T-helper 22 cell (primary cell): ENCODE results near the gene GAD1.

Source experiments
- DNase-seq: peaks from one replicate; pipeline ENCODE4 v3.0.0-alpha.2; 2020; ENCODE audit warnings: low read depth

Gene GAD1

DNA sequence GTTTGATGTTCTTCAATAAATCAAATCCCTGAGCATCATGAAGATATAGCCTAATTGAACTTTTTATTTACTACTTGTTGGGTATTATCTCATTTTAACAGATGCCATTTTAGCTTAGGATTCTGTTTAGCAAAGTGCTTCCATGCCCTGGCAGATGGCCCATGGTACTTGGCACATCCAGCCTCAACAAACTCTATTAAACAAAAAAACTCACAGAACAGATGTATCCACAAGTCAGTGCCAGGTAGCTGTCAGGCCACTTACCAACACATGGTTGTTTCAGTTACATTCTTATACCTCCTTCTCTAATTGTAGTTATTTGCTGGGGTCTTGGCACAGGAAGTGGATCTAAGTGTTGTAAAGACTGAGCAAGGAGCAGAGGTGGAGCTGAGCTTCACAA, 29.6 kb downstream of the GAD1 start:
- no peak for DNase-seq

GRCh38 chr2:170847716-170848115, 31.0 kb downstream of the GAD1 start:
- DNase-seq: no peak

GRCh38 chr2:170848587-170848986, 31.9 kb downstream of the GAD1 start:
- no peak for DNase-seq

DNA sequence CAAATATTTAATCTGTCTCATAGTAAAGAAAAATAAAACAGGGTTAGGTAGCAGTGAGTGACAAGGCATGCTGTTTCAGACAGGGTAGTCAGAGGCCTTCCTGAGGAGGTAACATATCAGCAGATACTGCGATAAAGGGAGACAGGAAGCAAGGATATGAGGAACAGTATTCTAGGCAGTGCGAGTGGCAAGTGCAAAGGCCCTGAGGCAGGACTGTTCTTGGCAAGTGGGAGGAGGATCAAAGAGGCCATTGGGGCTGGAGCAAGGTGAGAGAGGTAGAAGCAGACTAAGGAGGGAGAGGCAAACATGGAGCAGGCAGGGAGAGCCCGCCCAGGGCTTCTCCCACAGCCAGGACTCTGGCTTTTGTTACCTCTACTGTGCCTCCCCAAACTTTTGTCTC, 33.6 kb downstream of the GAD1 start:
- DNase-seq: no peak

DNA sequence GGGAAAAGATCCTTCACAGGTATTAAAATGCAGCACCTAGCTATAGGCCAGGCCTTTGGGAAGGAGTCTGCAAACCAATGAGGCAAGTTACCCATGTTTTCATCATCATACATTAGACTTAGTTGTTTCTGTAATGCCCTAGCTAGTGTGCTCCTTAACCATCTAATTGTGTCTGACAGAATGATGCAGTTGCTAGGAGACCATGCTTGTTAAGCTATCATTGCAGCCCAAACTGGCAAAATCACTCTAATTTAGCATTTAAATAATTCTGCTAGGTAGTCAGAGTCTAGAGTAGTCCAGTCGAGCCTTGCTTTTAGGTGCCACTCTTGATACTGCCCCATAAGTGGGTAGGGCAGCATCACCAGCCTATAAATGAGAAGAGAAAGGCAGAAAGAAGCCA, 34.9 kb downstream of the GAD1 start:
- no peak for DNase-seq

DNA sequence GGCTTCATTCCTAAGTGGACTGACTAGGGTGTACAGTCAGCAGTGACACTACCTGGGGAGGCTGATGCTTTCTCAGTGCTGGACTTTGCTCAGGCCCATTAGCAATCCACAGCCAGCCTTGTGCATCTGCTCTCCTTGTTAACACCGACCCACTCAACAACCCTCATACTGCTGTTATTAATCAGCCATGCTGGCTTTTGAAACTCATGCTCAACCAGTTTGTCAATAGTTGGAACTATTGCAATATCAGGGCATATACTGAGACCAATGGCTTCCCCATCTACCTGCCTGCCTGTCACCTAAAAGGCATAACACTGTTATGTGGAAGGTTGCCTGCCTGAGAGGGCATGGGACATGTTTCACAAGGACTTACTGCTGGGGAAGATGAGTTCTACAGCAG, 39.4 kb downstream of the GAD1 start:
- no peak for DNase-seq

DNA sequence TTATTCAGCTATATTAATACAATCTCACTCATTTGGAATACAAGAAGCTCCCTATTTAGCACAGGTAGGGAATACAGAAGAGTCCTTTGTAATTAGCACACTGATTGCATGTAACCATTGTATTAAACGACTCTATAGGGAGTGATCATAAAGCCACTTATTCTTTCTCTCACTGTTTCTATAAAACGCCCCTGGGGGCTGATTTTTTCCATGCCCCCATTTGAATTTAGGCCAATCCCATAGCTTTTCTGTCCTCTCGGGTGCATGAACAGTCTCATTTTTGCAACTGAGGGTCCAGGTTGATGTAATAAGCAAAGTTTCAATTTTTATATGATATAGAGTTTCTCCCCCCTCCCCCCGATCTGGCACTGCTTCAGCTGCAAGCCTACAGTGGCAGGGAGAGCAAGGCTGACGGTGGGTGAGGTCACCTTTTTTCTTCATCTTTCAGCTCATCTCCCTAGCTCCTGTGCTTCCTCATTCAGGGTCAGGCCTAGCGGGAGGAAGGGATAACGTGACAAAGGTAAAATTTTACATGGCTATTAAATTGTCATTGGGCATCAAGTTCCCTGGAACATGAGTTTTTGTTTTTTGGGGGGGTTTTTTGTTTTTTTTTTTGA, 45.7 kb downstream of the GAD1 start:
- DNase-seq: no peak

DNA sequence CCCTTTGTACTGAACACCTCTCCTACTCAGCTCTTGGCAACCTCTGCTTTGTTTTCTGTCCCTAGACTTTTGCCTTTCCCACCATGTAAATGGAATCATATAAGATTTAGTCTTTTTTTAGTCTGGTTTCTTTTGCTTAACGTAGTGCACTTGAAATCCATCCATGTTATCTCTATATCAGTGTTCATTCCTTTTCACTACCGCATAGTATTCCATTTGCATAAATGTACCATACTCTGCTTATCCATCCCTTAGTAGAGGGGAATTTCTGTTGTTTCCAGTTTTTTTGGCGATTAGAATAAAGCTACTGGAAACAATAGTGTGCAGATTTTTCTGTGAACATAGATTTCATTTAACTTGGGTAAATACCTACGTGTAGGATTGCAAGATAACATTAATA, 46.4 kb downstream of the GAD1 start:
- DNase-seq: no peak

DNA sequence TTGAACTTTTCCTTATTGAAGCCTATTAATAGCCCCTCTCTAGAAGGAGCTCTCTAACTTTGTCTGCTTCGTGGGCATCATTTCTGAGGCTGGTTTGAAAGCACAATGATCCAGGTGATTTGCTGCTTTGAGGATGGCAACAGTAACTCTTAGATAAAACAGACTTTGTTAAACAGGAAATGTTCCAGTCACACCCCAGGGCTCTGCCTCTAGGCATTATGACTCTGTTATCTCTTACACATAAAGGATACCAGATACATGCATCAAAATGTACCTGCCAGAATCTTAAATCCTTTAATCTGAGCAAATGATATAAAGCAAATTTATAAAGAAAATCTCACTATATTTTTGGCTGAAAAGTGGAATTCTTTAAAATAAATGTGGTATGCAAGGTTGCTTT, 52.3 kb downstream of the GAD1 start:
- no peak for DNase-seq

- DNase-seq: no peak
Measured at GRCh38 chr2:170869461-170869860, 52.8 kb downstream of the GAD1 start.

DNA sequence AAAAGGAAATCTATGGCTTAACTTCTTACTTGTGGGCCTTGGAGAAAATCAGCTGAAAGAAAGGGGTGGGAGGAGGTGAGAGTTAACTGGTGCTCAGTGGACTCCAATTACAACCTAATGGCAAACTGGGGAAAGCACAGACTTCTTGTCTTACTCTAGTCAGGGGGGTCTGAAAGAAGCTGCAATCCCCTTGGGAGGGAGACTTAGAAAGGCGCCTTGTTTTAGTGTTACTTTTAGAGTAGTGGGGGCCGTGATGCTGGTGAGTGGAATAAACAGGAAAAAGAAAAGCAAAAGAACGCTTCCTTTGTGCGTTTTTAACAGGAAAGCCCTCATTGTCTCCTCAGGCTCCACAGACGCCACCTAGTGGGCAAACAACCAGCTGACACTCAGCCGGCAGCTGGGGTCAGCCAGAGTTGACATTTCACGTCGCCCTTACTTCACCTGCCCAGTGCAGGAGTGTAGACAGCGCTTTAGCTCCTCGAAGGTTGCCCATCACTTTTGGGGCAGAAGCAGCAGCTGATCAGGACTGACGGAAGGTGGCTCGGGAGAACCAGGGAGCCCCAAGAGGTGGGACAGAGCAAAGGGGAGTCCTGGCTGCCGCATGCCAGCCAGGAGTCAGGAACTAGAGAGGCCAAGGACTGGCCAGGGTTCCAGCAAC, 56.5 kb downstream of the GAD1 start:
- peak; percentile 32 for DNase-seq

- DNase-seq: no peak
Measured at GRCh38 chr2:170878066-170878465, 61.4 kb downstream of the GAD1 start.

- DNase-seq: no peak
Measured at GRCh38 chr2:170878505-170878904, 61.8 kb downstream of the GAD1 start.

DNA sequence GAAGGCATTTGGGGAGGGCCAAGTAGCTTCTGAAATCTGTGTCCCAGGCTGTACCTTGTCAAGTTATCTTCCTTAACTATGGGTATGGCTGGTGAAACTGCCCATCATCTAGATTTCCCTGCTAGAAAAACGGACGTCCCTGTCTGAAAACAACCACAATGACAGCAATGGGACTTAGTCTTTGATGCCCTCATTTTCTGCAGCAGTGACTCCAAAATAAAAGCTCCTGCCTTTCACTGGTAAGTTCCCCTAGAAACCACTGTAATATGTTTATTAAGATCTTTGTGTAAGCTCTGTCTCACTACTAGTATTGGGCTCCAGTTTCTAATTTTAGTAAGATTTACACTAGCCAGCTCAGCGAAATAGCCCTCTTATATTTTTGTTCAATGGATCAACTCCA, 65.2 kb downstream of the GAD1 start:
- no peak for DNase-seq

GRCh38 chr2:170882758-170883157, 66.1 kb downstream of the GAD1 start:
- no peak for DNase-seq

- DNase-seq: no peak
Measured at GRCh38 chr2:170883683-170884082, 67.0 kb downstream of the GAD1 start.

DNA sequence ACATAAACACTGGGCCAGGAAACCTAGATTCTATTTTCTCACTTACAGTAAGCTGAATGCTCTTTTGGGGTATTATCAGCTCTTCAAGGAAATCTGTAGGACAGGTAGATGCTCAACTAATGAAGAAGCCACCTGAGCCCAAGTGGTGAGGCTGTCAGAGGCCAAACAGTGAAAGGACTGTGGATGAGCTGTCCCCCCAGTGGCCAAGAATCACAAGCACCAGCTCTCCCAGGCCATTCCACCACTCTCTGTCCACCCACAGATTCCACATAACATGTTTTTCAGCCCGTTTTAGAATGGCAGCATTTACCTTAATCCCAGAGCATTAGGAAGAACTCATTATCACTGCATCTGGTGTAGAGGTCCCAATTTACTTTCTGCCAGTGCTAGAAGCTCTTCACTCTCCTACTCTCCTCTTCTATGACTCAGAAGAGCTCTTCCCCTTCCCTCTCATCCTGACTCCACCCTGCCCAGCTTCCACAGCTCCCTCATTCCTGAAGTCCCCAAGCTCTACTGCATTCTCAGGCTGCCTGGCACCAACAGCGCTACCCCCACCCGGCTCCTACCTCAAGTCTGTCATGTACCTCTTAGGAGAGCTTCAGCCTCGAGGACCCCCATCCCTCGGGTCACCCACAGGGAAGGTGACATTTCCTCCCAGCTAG, 68.6 kb downstream of the GAD1 start:
- DNase-seq: no peak

GRCh38 chr2:170886386-170886785, 69.7 kb downstream of the GAD1 start:
- DNase-seq: no peak

GRCh38 chr2:170887496-170887895, 70.8 kb downstream of the GAD1 start:
- DNase-seq: no peak

- DNase-seq: no peak
Measured at GRCh38 chr2:170887896-170888295, 71.2 kb downstream of the GAD1 start.

GRCh38 chr2:170891893-170892292, 75.2 kb downstream of the GAD1 start:
- DNase-seq: no peak

GRCh38 chr2:170892391-170892951, 75.8 kb downstream of the GAD1 start:
- DNase-seq: no peak

- DNase-seq: no peak
Measured at GRCh38 chr2:170895023-170895757, 78.5 kb downstream of the GAD1 start.
